Measurements from ENCODE around the gene CCDC34. TPM values are rescaled to one million over a fixed set of nuclear protein-coding genes. Genes with fewer than 3 reads are reported as not detected.

Gene CCDC34
- total and polyA plus RNA-seq, 12 donors: 1.1 to 10.7 (median 3.3) TPM

DNA sequence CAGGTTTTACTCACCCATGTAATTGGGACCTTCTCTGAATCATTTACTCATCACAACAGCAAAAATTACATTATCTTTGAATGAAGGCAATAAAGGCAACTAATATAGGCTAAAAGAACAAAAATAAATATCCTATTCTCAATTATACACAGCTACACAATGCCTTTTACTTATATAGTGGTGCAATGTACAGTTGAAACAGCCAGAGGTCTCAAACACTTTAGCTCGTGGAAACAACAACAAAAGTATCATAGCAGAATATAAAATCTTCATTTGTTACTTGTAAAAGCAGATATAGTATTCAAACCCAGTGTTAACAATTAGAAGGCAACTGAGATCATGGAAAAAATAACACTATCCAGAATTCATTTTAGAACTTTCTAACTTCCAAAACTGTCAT lies 20.6 kb upstream of the CCDC34 start:
- peaks cover 0 to 60% (median 0%) of the 10 kb centered on the region in 9 donors for H3K36me3 ChIP-seq
- ATAC-seq: no peak
- DNase-seq: no peak
- no peaks in the 10 kb centered on the region for H3K27me3 ChIP-seq
- WGBS, 2 donors: 67 to 71% methylated on average over 1 of the region's 1 CpG
- no peak overlapping the region for H3K4me3 ChIP-seq
- H3K4me1 ChIP-seq: peaks cover 0 to 26% (median 0%) of the 10 kb centered on the region in 9 donors
- H3K27ac ChIP-seq: peak overlapping the region in 1 of 10 donors; percentile 3
- TF ChIP-seq, protein P1, sequence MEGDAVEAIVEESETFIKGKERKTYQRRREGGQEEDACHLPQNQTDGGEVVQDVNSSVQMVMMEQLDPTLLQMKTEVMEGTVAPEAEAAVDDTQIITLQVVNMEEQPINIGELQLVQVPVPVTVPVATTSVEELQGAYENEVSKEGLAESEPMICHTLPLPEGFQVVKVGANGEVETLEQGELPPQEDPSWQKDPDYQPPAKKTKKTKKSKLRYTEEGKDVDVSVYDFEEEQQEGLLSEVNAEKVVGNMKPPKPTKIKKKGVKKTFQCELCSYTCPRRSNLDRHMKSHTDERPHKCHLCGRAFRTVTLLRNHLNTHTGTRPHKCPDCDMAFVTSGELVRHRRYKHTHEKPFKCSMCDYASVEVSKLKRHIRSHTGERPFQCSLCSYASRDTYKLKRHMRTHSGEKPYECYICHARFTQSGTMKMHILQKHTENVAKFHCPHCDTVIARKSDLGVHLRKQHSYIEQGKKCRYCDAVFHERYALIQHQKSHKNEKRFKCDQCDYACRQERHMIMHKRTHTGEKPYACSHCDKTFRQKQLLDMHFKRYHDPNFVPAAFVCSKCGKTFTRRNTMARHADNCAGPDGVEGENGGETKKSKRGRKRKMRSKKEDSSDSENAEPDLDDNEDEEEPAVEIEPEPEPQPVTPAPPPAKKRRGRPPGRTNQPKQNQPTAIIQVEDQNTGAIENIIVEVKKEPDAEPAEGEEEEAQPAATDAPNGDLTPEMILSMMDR (IDR thresholded peaks at IDR 0.05): peak in 1 of 9 donors; percentile 19
- H3K9me3 ChIP-seq: no peaks in the 10 kb centered on the region
- intact Hi-C loops (cut with DNase I): loop anchor here in 1 of 10 donors (10.0 kb wide), 1 partner anchor 91 kb away; the partner anchor contains the start of gene LGR4

DNA sequence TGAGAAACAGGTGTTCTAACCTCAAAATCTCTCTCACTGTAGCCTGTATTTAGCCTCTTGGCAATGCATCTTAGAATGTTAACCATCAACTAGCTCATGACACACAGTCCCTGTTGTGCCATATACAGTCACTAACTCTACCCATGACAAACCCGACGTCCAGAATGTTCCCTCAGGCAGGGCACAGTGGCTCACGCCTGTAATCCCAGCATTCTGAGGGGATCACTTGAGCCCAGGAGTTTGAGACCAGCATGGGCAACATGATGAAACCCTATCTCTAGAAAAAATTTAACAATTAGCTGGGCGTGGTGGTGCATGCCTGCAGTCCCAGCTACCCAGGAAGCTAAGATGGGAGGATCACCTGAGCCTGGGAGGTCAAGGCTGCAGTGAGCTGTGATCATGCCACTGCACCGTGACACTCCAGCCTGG lies 18.2 kb upstream of the CCDC34 start:
- intact Hi-C loops (cut with DNase I): loop anchor here in 1 of 10 donors (10.0 kb wide), 1 partner anchor 94 kb away; the partner anchor contains the start of gene LGR4
- no peak overlapping the region for H3K27ac ChIP-seq
- DNase-seq (no peak), ATAC-seq (no peak)
- WGBS, 2 donors: 94 to 95% methylated on average over 5 of the region's 5 CpGs
- peaks cover 0 to 75% (median 0%) of the 10 kb centered on the region in 9 donors for H3K36me3 ChIP-seq
- H3K27me3 ChIP-seq: no peaks in the 10 kb centered on the region
- no peaks in the 10 kb centered on the region for H3K9me3 ChIP-seq
- H3K4me1 ChIP-seq: peaks cover 0 to 25% (median 0%) of the 10 kb centered on the region in 9 donors
- TF ChIP-seq, protein P1 (IDR thresholded peaks at IDR 0.05): no peak
- H3K4me3 ChIP-seq: no peak overlapping the region

DNA sequence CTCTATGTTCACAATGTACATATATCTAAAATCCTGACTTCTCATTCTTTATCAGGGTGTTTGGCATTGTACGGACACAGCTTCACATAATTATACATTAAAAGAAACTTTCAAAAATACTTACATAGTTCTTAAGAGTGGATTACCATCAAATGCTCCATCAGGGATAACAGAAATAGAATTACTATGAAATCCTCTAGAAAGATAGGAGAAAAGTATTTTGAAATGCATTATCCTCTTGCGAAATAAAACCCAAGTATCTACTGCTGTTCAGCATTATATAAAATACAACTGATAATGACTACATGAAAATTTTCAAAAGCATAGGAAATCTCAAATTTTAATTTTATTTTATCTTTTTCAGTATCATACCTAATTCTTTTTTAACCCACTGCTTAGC lies 17.8 kb upstream of the CCDC34 start:
- TF ChIP-seq, protein P1 (IDR thresholded peaks at IDR 0.05): no peak
- no peak for ATAC-seq
- Histone ChIP-seq H3K27me3 (no peaks in the 10 kb centered on the region), H3K9me3 (no peaks in the 10 kb centered on the region), H3K36me3 (peaks cover 0 to 80% (median 0%) of the 10 kb centered on the region in 9 donors), H3K4me1 (peaks cover 0 to 20% (median 0%) of the 10 kb centered on the region in 9 donors), H3K4me3 (no peak overlapping the region), H3K27ac (no peak overlapping the region)
- intact Hi-C loops (cut with DNase I): loop anchor here in 1 of 10 donors (10.0 kb wide), 1 partner anchor 94 kb away; the partner anchor contains the start of gene LGR4
- DNase-seq: no peak
- WGBS, 2 donors: 96 to 98% methylated on average over 2 of the region's 2 CpGs

DNA sequence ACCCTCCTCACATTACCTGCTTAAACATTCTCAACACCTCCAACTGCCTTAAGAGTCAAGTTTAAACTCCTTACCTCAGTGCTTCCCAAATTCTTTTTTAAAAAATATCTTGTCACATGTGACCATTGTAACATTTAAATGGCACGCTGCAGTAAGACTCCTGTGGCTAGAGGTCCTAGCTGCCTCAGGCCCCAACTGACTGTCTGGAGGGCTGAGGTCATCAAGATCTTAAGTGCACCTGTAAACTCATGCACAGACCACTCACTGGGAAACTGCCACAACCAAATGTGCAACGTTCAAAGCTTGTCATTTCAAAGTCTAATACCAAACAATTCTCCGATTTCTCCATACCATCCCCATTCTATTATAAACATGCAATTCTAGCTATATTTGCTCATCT lies 16.4 kb upstream of the CCDC34 start:
- no peak for ATAC-seq
- intact Hi-C loops (cut with DNase I): no loop called here
- 79 to 87% methylated on average over 3 of the region's 3 CpGs for WGBS, 2 donors

More for the DNA sequence above, 16.4 kb upstream of the CCDC34 start:
- Histone ChIP-seq H3K27me3 (no peaks in the 10 kb centered on the region), H3K36me3 (peaks cover 0 to 89% (median 0%) of the 10 kb centered on the region in 9 donors), H3K4me1 (peaks cover 0 to 8% (median 0%) of the 10 kb centered on the region in 9 donors), H3K9me3 (no peaks in the 10 kb centered on the region), H3K4me3 (no peak overlapping the region), H3K27ac (no peak overlapping the region)
- TF ChIP-seq, protein P1 (IDR thresholded peaks at IDR 0.05): no peak
- DNase-seq: no peak

Measured in heart right ventricle (tissue), 16 donors.